Hepatocyte (in vitro differentiated cells): Measurements from ENCODE around the gene TAS2R40. TPM values are rescaled to one million over a fixed set of nuclear protein-coding genes. Genes with fewer than 3 reads are reported as not detected.

Experiments used
- DNase-seq: peaks from one replicate; pipeline ENCODE4 v3.0.0-alpha.2; 2016; ENCODE audit warnings: low spot score
- H2AFZ ChIP-seq: fragments of 200-600 bp; sonication (generic); 2 replicates; pipeline ENCODE4 v1.6.0; 2016; ENCODE audit warnings: antibody characterized with exemption, mild to moderate bottlenecking
- H3K27ac ChIP-seq: fragments of 200-600 bp; sonication (generic); 2 replicates; pipeline ENCODE4 v1.5.1; 2016; ENCODE audit warnings: mild to moderate bottlenecking
- H3K27me3 ChIP-seq: fragments of 200-600 bp; sonication (generic); 2 replicates; pipeline ENCODE4 v1.6.1; 2016
- H3K36me3 ChIP-seq: fragments of 200-600 bp; sonication (generic); replicated peaks from 2 replicates; pipeline ENCODE4 v1.5.1; 2016; ENCODE audit warnings: low read depth; ENCODE audit not compliant: insufficient read depth
- H3K4me1 ChIP-seq: fragments of 200-600 bp; sonication (generic); 2 replicates; pipeline ENCODE4 v1.5.1; 2016; ENCODE audit warnings: mild to moderate bottlenecking, moderate library complexity; ENCODE audit not compliant: insufficient read depth
- H3K4me2 ChIP-seq: fragments of 200-600 bp; sonication (generic); 2 replicates; pipeline ENCODE4 v1.6.0; 2016
- H3K4me3 ChIP-seq: fragments of 200-600 bp; sonication (generic); 2 replicates; pipeline ENCODE4 v1.5.1; 2016; ENCODE audit warnings: mild to moderate bottlenecking
- H3K79me2 ChIP-seq: fragments of 200-600 bp; sonication (generic); 2 replicates; pipeline ENCODE4 v1.6.0; 2017; ENCODE audit warnings: mild to moderate bottlenecking
- H3K9me2 ChIP-seq: fragments of 200-600 bp; sonication (generic); replicated peaks from 2 replicates; pipeline ENCODE4 v1.6.0; 2017; ENCODE audit warnings: mild to moderate bottlenecking; ENCODE audit not compliant: insufficient read depth
- H3K9me3 ChIP-seq: fragments of 200-600 bp; sonication (generic); 2 replicates; pipeline ENCODE4 v1.5.1; 2016; ENCODE audit warnings: low read depth, mild to moderate bottlenecking
- H4K20me1 ChIP-seq: fragments of 200-600 bp; sonication (generic); 2 replicates; pipeline ENCODE4 v1.6.0; 2016; ENCODE audit warnings: mild to moderate bottlenecking; ENCODE audit not compliant: insufficient read depth, poor library complexity, severe bottlenecking
- CTCF ChIP-seq: fragments of 200-600 bp; sonication (generic); IDR thresholded peaks from 2 replicates; pipeline ENCODE4 v1.5.1; 2016; ENCODE audit warnings: antibody characterized with exemption, mild to moderate bottlenecking; ENCODE audit not compliant: poor library complexity
- EZH2 ChIP-seq: fragments of 200-600 bp; sonication (generic); IDR thresholded peaks from 2 replicates; pipeline ENCODE4 v1.6.1; 2016; ENCODE audit warnings: antibody characterized with exemption, mild to moderate bottlenecking, borderline replicate concordance
- EZH2phosphoT487 ChIP-seq: fragments of 200-600 bp; sonication (generic); IDR thresholded peaks from one replicate; pipeline ENCODE4 v1.6.1; 2018; ENCODE audit warnings: antibody characterized with exemption, mild to moderate bottlenecking, low read depth, moderate library complexity; ENCODE audit not compliant: unreplicated experiment, severe bottlenecking
- WGBS: methylation state at CpG from one replicate; pipeline ENCODE4 v1.1.6; 2016; ENCODE audit warnings: low lambda C conversion rate; ENCODE audit errors: missing lambda C conversion rate; 5-methylcytosine and 5-hydroxymethylcytosine counted together
- polyA plus RNA-seq: library from polyadenylated mRNA; unstranded; fragments of >200 nt; fragmentation: Nextera tagmentation; extraction: Ambion mirVana; gene quantifications from 2 replicates; pipeline ENCODE4 v1.2.1, GENCODE V29; 2016
- total RNA-seq: library from RNA; depleted of rRNA; stranded (reverse); fragments of >200 nt; gene quantifications from 2 replicates; pipeline ENCODE4 v1.2.3, GENCODE V29; 2014

The TAS2R40 gene
- total and polyA plus RNA-seq, 2 experiments from 2014 or later = not detected

- Histone ChIP-seq H3K9me2 (no peaks in the 10 kb centered on the region), H4K20me1 (no peaks in the 10 kb centered on the region), H2AFZ (no peak overlapping the region), H3K4me1 (peaks cover 12% of the 10 kb centered on the region), H3K27ac (peak overlapping the region; percentile 56), H3K4me2 (no peak overlapping the region), H3K36me3 (no peaks in the 10 kb centered on the region), H3K79me2 (no peaks in the 10 kb centered on the region), H3K9me3 (no peaks in the 10 kb centered on the region), H3K4me3 (no peak overlapping the region), H3K27me3 (no peaks in the 10 kb centered on the region)
- WGBS = 49% methylated on average over 3 of the region's 3 CpGs
- TF ChIP-seq CTCF (no peak), EZH2phosphoT487 (no peak), EZH2 (no peak)
- DNase-seq = peak; percentile 17
Observed at GRCh38 chr7:143245123-143245522, 23.3 kb downstream of the TAS2R40 start.

DNA sequence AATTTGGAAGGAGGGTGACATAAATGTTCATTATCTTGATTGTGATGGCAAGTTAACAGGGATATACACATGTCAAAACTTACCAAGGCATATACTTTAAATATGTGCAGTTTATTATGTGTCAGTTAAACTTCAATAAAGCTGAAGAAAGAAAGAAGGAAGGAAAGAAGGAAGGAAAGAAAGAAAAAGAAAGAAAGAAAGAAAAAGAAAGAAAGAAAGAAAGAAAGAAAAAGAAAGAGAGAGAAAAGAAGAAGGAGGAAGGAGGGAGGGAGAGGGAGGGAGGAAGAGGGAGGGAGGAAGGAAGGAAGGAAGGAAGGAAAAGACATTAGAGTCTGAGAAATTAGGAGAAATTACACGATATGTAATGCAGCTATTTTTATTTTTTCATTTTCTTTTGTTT, 25.5 kb downstream of the TAS2R40 start:
- Histone ChIP-seq H3K9me2 (no peaks in the 10 kb centered on the region), H3K79me2 (no peaks in the 10 kb centered on the region), H2AFZ (no peak overlapping the region), H3K27ac (no peak overlapping the region), H3K9me3 (no peaks in the 10 kb centered on the region), H4K20me1 (no peaks in the 10 kb centered on the region), H3K36me3 (no peaks in the 10 kb centered on the region), H3K4me3 (no peak overlapping the region), H3K4me1 (peaks cover 10% of the 10 kb centered on the region), H3K27me3 (no peaks in the 10 kb centered on the region), H3K4me2 (no peak overlapping the region)
- no peak for TF ChIP-seq CTCF
- TF ChIP-seq EZH2phosphoT487 = no peak
- no peak for TF ChIP-seq EZH2
- 79% methylated on average over 1 of the region's 1 CpG for WGBS
- DNase-seq = no peak

- H4K20me1 ChIP-seq = no peaks in the 10 kb centered on the region
- no peaks in the 10 kb centered on the region for H3K27me3 ChIP-seq
- H3K9me2 ChIP-seq = no peaks in the 10 kb centered on the region
- peaks cover 10% of the 10 kb centered on the region for H3K4me1 ChIP-seq
- no peaks in the 10 kb centered on the region for H3K36me3 ChIP-seq
- WGBS = 51% methylated on average over 2 of the region's 2 CpGs
- H3K79me2 ChIP-seq = no peaks in the 10 kb centered on the region
- no peaks in the 10 kb centered on the region for H3K9me3 ChIP-seq
- H3K4me2 ChIP-seq = no peak overlapping the region
- no peak for TF ChIP-seq EZH2
- TF ChIP-seq CTCF = no peak
- no peak for TF ChIP-seq EZH2phosphoT487
- peak; percentile 64 for DNase-seq
- H3K4me3 ChIP-seq = no peak overlapping the region
- no peak overlapping the region for H2AFZ ChIP-seq
- H3K27ac ChIP-seq = peak overlapping the region; percentile 24
Observed at GRCh38 chr7:143248761-143249354, 27.0 kb downstream of the TAS2R40 start.
